HG03175 (cell line): ENCODE results near the gene IFT27.
"Not testable (repeated sequence)": the region's sequence is repeated elsewhere in the genome, so short reads cannot be mapped to it uniquely, and the experiment has no call there.

Experiments used
- ATAC-seq: cut with Tn5 transposase; IDR thresholded peaks from one replicate; pipeline ENCODE4 v1.9.1; 2021; ENCODE audit warnings: mild to moderate bottlenecking, moderate library complexity; ENCODE audit not compliant: unreplicated experiment

IFT27 gene

DNA sequence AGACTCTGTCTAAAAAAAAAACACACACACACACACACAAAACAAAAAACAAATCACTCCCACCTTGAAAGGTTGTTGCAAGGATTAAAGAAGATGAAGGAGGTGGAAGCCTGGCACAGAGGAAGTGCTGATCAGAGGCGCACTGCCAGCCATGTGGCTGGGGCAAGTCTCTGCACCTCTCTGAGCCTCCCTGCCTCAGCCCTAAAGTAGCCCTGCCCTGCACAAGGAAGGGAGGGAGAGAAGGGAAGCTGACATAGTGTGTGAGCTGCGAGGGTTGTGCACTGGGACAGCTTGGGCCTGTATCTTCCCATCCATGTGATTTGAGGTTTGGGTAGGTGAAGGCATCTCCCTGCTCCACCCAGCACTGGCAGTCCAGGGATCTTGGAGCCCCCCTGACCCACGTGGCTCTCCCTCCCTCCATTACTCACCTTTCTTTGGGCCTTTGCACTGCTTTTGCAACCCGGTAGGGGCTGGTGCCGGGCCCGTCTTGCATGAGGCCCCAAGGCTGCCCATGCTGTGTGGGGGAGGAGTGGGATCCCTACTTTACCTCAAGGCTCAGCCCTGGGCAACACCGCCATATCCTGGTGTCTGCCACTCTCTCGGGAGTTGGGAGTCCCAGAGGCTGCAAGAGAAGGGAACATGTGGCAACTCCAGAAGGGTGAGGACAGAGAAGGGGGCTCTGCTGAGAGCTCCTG is 30.5 kb downstream of the IFT27 start:
- no peak for ATAC-seq

DNA sequence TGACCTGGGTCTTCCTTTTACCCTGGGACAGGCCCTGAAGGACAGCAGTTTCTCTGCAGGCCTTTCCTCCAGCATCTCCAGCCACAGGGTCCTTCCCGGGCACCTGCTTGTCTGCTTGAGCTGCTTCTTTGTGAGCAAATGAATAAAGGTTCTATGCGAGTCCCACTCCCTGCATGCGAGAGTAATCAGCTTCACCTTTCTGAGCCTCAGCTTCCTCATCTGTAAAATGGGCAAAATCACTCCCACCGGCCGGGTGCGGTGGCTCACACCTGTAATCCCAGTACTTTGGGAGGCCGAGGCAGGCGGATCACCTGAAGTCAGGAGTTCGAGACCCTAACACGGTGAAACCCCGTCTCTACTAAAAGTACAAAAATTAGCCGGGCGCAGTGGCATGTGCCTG is 31.1 kb downstream of the IFT27 start:
- no peak for ATAC-seq

DNA sequence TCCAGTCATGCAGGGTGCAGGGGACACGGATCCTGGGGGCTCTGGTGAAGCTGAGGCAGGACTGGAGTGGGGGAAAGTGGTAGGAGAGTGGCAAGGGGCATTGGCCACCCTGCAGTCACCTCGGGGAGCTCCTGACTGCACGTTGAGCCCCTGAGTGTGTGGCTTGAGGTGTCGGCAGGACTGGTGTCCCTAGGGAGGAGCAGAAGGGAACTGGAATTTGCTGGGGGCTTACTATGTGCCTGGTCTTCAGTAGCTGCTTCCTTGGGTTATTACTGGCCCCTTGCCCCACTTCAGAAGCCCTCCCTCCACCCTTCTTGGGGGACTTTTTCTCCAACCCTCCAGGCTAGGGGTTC is 31.5 kb downstream of the IFT27 start:
- no peak for ATAC-seq

DNA sequence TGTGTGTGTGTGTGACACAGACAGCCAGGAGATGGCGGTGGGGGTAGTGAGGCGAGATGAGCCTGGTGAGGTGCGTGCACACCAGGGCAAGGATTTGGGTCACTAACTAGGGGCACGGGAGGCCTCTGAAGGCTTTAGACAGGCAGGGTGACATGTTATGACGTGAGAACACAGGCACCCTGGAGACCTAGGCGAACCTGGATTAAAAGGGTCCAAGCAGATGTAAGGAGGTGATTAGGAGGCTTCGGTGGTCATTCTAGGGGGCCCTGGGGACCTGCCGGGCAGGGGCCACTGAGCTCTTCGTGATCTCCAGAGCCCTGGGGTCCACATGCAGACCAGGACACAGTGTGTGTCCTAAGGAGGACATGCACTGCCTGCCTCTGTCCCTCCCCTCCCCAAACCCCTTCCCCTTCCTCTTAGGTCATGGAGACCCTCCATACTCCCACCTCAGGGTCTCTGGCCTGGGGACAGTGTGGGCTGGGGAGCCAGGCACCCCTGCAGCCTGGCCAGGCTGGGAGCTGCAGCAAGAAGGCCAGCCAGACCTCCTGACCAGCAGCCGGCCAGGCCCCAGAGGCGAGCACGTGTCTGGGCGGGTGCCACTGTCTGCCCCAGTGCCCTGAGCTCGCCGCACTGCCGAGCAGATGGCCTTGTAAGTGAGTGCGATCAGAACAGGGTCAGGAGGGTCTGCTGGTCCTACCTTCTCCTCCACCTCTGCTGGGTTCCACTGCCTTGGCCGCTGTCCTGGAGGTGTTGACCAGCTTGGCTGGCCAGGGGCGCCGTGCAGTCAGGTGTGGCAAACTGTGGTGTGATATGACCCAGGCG is 32.1 kb downstream of the IFT27 start:
- no peak for ATAC-seq

DNA sequence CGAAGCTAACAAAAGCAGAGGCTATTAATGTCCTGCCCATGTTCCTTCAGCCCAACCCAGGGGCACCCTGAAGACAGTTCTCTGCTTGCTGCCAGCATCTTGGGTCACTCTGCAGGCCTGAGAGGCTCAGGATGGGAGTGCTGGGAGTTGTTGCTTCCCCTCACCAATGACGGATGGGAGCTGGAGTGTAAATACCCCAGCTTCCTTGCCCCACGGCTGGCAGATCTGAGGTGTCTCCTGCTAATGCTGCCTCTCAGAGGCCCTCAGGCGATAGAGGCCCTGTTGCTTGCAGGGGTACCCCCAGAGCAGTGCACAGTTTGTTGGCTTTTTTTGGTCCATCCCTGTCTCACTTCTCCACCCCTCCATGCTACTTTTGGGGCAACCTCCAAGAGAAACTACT is 32.9 kb downstream of the IFT27 start:
- no peak for ATAC-seq

DNA sequence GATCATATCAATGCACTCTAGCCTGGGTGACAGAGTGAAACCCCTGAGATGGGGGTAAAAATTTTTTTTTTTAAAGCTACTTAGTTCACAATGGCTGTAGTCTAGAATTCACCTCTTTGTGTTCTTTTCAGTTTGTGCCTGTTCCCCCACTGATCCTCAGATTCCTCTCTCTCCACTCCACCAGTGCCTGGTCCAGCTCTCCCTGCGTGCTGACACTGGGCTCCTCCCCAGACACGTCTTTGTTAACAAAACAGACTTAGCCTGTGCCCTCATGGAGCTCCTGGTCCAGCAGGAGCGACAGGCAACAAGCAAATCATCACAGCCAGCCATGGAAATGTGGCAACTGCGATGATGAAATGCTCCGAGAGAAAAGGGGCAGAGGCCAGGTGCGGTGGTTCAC is 34.0 kb downstream of the IFT27 start:
- no peak for ATAC-seq

DNA sequence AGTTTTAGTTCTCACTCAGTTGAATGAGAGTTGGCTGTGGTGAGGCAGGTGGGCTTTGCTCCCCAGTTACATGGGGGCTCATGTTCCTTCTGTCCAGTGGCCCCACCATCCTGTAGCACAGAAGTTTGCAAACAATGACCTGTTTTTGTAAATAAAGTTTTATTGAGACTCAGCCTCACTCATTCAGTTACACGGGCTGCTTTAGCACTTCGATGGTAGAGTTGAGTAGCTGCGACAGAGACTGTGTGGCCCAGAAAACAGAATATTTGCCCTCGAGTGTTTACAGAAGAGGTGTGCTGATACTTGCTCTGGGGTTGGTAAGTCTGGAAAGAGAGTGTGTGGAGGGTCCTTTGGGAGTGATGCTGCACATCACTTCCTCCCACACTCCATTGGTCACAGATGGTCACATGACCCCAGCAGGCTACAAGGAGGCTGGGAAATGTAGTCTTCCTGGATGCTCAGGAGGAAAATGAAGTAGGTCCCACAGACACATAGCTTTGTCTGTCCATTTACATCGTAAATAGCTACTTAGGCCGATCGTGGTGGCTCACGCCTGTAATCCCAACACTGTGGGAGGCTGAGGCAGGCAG is 34.6 kb downstream of the IFT27 start:
- no peak for ATAC-seq

DNA sequence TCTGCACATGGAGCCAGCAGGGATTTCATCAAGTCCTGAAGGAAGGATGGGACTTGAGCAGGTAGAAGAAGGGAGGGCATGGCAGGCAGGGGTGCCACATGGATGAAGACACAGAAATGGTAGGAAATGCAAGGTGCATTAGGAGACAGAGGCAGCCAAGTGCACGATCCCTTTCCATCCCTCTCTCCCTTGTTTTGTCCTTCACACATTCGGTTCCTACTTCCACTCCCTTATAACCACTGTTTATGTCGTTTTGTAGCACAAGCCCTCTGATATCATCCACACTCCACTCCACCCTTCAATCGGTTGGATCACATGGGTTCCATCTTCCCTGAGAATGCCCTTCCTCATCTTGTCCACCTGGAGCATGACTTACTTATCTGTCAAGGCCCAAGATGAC is 35.2 kb downstream of the IFT27 start:
- ATAC-seq: no peak

DNA sequence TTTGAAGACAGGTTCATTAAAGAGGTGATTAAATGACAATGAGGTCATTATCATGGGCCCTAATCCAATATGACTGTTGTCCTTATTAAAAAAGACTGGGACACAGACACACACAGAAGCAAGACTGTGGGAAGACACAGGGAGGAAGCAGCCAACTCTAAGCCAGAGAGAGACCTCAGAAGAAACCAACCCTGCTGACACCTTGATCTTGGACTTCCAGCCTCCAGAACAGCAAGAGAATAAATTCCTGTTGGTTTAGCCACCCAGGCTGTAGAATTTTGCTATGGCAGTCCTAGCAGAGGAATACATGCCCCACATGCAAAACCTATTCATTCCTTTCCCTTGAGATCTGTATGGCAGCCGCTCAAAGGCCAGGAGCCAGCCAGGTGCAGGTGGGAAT is 36.7 kb downstream of the IFT27 start:
- ATAC-seq: no peak

DNA sequence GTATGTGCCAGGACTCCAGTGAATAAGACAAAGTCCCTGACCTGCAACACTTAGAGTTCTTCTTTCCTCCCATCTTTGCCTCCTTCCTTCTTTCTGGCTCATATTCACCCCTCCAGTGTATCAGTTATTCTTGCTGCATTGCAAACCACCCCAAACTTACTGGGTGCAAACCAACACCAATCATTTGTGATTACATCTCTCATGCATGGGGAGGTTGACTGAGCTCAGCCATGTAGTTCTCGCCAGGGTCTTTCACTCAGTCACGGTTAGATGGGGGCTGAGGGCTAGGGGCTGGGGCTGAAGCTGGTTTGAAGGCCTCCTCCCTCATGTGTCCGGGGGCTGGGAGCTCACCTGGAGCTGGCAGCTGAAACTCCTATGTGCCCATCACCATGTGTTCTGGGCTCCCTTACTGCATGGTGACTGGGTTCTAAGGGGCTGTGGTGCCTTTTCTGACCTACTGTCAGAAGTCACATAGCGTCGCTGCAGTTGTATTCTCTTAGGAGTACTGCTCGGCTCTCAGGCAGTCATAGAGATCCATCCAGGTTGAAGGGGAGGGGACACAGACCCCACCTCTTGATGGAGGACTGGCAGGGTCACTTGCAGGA is 37.4 kb downstream of the IFT27 start:
- ATAC-seq: no peak

DNA sequence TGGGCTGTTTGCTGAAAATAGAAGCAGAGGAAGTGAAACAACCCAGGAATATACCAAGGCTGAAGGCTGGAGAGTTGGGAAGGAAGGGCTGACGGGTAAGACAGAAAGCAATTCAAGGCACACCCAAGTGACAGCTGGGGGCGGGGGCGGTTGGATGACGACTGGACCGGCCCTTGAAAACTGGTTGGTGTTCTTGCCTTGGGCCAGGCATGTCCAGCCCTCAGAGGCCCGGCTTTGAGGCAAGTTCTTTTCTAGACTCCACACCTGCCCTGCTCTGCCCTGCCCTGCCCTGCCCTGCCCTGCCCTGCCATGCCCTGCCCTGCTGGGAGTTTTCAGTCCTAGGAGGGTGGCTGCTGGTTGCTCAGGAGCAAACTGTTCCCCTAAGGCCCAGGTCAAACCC is 38.1 kb downstream of the IFT27 start:
- ATAC-seq: no peak

DNA sequence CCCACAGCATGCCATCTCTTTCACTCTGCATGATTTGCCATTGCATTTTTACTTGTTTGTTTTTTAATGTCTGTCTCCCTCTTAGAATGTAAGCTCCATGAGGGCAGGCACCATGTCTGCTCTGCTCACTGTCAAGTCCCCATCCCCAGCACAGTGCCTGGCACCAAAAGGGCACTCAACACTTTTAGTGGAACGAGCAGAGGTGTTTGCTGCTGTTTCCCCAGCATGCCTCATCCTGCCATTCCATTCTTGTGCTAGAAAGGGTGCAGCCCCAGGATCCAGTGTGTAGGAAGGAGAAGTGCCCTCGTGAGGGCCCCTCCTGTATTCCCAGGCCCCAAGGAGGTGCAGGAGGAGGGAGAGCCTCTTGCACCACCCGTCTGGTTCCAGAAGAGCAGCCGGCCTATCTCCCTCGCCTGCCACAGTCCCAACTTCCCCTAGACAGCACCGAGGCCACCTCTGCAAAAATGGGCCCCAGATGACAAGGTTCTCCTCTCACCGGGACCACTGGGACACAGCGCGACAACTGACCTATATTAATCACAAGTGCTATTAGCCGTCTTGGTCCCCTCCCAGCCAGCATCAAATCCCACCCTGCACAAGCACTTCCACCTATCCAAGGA is 39.1 kb downstream of the IFT27 start:
- no peak for ATAC-seq

DNA sequence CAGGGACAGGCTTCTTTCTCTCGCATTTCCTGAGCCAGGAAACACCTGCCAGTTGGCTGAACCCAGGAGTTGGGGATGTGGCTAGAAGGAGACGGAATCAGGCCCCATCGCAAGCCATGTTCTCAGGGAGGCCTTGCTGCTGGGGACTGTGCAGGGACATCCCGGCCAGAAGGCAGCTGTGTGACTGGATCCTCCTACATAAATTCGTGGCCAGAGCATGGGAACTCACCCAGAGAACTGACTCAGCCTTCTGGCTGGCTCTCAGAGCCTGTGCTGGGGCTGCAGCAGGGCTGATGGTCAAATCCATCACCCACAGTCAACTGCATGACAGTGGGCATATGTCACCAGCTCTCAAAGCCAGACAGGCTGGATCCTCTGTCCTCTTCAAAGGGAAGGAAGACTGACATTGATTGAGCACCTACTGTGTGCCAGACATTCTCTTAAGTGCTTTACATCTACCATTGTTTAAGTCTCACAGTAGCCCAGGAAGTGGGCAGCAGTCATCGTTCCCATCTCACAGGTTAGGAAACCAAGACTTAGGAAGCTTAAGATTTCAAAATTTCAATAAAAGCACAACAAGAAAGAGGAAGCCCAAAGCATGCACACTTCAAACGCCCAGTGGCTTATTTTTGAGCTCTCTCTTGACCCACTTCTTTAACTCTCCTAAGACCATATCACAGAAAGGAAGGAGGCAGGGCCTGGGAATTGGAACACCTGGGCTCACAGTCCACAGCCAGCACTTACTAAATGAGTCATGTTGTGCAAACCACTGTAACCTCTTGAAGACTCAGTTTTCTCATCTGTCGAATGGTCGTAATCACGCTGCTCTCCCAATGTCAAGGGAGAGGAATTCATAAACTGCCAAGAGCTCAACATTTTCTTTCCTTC is 41.5 kb downstream of the IFT27 start:
- ATAC-seq: no peak

DNA sequence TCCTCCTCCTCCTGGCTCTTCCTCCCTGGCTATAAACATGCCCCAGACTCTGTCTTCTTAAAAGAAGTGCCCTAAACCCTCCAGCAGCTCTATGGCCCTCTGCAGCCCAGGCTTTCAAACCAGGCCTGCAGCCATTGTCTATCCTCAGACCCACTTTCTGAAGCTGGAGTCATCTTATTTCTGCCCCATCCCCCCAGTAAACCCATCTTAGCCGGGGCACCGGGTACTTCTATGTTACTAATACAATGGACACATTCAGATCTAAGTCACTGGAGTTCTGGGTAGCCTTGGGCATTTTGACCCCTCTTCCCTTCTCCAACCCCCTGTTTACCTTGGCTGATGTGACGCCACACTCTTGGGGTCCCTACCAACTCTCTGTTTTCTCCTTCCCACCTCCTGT is 42.6 kb downstream of the IFT27 start:
- no peak for ATAC-seq

DNA sequence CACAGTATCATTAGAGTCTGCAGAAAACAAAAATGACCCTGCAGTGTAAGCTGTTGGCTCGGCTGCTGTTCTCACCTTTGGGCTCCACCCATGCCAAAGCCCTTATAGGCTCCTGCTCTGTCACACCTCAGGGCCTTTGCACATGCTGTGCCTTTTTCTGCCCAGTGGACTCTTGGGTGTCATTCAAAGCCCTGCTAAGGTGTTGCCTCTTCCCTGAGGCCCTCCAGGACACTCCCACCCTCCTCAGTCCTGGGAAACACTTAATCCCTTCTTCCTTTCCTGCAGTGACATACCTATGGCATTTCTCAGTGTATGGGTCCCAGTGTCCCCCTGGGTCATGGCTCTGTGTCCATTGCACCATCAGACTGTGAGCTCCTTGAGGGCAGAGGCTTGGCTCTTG is 43.3 kb downstream of the IFT27 start:
- no peak for ATAC-seq

DNA sequence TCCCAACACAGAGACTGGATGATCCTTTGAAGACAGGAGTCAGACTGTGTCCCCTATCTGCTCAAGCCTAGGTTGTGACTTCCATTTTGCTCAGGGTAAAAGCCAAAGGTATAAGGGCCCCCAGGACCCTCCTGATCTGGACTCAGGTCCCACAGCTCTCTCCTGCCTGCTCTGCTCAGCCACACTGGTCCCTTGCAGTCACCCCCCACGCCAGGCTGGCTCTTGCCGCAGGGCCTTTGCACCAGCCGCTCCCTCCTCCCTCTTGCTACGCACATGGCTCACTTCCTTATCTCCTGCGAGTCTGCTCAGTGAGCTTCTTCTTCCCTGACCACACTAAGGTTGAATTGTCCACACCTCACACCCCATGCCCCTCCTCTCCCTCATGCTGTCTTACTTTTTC is 44.0 kb downstream of the IFT27 start:
- no peak for ATAC-seq

DNA sequence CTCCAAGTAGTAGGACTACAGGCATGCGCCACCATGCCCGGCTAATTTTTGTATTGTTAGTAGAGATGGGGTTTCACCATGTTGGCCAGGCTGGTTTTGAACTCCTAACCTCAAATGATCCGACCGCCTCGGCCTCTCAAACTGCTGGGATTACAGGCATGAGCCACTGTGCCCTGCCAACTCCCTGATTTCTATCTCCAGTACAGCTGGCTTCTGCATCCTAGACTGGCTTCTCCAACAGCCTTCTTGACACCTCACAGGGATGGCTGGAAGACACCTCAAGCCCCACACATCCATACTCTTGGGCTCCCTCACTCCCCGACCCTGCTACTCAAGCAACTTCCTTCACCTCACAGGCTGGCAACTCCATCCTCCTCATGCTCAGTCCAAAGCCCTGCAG is 44.6 kb downstream of the IFT27 start:
- ATAC-seq: not testable (repeated sequence)

DNA sequence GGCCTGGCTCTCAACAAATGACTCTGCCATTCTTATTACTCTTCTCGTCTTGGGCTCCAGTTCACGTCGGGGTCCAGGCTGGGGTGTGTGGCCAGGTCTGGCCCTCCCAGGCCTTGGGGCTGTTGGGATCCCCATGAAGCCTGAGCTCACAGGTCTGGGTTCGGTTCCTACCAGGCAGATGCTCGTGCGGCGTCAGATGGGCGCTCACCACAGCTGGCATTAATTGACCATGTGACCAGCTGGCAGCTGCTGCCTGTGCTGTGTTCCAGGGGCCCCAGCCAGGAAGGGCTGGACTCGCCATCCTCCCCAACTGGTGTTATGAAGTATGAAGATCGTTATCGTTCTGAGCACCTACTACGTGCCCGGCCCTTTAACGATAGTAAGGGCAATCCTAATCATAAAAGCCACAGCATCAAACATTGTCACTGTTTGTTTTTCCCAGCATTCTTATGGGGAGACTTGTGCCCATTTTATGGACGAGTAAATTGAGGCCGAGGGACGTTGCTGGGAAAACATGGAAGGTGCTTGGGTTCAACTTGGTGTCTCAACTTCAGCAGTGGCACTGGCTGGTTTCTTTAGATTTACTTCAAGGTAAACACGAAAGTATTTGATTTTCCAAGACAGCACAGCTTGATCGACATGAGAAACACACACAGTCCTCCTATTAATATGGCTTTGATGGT is 45.6 kb downstream of the IFT27 start:
- ATAC-seq: no peak

DNA sequence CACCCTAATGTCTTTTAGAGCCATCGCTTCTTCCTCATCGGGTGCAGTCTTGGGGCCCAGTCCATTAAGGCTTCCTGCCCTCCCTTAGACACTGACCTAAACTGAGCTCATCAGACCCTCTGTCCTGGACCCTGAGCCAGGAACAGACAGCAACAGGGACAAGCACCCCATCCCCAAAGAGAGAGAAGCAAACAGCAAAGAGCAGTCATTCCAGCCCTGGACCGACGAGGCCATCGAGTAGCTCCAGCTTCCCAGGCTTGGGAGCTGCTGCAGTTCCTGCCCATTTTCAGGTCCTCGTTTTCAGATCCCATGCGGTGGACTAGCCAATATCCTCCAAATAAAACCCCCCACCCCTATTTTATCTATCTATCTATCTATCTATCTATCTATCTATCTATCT is 46.6 kb downstream of the IFT27 start:
- no peak for ATAC-seq

DNA sequence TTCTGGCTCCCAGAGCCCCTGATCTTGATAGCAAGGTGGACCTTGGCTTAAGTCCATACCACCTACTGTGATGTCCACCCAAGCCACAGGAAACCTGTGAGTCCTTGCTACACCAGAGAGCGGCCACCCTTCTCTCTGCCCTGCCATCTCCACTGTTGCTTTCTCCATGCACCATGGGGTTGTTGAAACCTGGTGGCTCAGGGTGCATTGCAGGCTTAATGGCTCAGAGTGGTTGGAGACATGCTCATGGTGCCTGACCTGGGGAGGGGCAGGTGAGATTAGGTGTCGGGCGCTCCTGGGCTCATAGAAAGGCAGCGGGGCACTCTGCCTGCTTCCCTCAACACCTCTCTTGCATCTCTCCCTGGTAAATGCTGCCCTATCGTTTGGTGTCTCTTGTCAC is 47.4 kb downstream of the IFT27 start:
- no peak for ATAC-seq
